Measurements from ENCODE around the gene ANO3. TPM values are rescaled to one million over a fixed set of nuclear protein-coding genes. Genes with fewer than 3 reads are reported as not detected.

The ANO3 gene
- total RNA-seq, 6 experiments from 2014 or later = 0.71 to 2.6 (median 1.4) TPM

DNA sequence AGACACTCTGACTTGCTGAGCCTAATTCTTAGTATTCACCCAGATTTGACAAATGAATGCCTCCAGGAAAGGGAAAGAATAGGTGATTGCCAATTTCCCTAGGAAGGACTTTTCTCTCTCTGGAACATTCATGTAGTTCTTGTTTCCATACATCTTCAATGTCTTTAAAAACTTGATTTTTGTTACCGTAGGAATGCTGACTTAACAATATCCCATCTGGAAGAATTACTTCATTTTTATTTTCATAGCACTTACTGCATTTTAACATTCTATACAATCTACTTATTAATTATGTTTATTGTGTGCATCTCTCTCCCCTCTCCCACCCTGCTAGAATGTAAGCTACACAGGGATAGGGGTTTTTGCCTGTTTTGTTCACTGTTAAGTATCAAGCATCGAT is 323.4 kb downstream of the ANO3 start:
- H3K9me3 ChIP-seq = no peaks in the 10 kb centered on the region
- no peak overlapping the region for H3K4me3 ChIP-seq
- TF ChIP-seq, protein P1, sequence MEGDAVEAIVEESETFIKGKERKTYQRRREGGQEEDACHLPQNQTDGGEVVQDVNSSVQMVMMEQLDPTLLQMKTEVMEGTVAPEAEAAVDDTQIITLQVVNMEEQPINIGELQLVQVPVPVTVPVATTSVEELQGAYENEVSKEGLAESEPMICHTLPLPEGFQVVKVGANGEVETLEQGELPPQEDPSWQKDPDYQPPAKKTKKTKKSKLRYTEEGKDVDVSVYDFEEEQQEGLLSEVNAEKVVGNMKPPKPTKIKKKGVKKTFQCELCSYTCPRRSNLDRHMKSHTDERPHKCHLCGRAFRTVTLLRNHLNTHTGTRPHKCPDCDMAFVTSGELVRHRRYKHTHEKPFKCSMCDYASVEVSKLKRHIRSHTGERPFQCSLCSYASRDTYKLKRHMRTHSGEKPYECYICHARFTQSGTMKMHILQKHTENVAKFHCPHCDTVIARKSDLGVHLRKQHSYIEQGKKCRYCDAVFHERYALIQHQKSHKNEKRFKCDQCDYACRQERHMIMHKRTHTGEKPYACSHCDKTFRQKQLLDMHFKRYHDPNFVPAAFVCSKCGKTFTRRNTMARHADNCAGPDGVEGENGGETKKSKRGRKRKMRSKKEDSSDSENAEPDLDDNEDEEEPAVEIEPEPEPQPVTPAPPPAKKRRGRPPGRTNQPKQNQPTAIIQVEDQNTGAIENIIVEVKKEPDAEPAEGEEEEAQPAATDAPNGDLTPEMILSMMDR (IDR thresholded peaks at IDR 0.05) = no peak
- TF ChIP-seq POLR2A (IDR thresholded peaks at IDR 0.05) = no peak
- DNase-seq = no peak
- no peaks in the 10 kb centered on the region for H3K4me1 ChIP-seq
- H3K27ac ChIP-seq = no peak overlapping the region
- H3K27me3 ChIP-seq = no peaks in the 10 kb centered on the region
- WGBS (ENCODE audit: insufficient coverage, low coverage, low lambda C conversion rate, missing lambda C conversion rate) = 64% methylated on average over 2 of the region's 2 CpGs
- no peaks in the 10 kb centered on the region for H3K36me3 ChIP-seq
- no peak for ATAC-seq
- intact Hi-C loops (cut with DNase I) = no loop called here

DNA sequence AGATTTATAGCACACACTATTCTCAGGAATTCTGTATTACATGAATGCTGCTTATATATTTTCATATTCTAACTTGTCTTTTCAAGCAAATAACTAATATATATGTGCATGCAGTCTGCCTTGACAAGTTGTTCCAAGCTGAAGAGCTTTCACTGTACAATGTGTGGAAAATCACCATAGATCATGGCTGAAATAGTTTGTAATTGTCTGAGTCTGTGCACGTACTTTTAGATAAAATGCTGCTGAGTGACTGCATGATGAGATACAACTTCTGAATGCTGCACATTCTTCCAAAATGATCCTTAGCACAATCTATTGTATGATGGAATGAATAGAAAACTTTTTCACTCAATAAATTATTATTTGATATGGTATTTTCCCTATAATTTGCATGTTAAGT is 331.0 kb downstream of the ANO3 start:
- no peak overlapping the region for H3K4me3 ChIP-seq
- DNase-seq = no peak
- no peaks in the 10 kb centered on the region for H3K36me3 ChIP-seq
- H3K4me1 ChIP-seq = no peaks in the 10 kb centered on the region
- TF ChIP-seq, protein P1 (IDR thresholded peaks at IDR 0.05) = no peak
- TF ChIP-seq POLR2A (IDR thresholded peaks at IDR 0.05) = no peak
- WGBS (ENCODE audit: insufficient coverage, low coverage, low lambda C conversion rate, missing lambda C conversion rate) = 75% methylated on average over 1 of the region's 1 CpG
- no peak overlapping the region for H3K27ac ChIP-seq
- H3K27me3 ChIP-seq = no peaks in the 10 kb centered on the region
- intact Hi-C loops (cut with DNase I) = no loop called here
- ATAC-seq = no peak
- H3K9me3 ChIP-seq = no peaks in the 10 kb centered on the region

DNA sequence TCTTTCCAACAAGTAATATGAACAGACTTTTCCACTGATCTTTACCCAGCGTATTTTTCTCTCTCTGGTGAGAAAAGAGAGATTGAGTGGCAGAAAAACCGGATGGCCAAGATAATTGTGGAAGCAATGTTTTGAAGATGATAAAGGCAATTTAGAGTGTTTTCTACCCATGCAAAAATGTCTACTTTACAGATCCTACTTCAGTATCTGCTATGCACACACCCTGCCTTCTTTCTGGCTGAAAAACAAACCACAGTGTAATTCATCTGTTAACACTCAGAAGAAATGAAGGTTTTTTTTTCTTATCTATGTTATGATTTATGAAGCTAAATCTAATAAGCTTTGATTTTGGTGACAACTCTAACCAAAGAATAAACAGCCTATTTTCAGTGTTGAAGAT is 333.1 kb downstream of the ANO3 start:
- TF ChIP-seq, protein P1 (IDR thresholded peaks at IDR 0.05) = no peak
- no peak for TF ChIP-seq POLR2A (IDR thresholded peaks at IDR 0.05)
- H3K4me3 ChIP-seq = no peak overlapping the region
- no peak overlapping the region for H3K27ac ChIP-seq
- no peaks in the 10 kb centered on the region for H3K27me3 ChIP-seq
- H3K9me3 ChIP-seq = no peaks in the 10 kb centered on the region
- DNase-seq (no peak), ATAC-seq (no peak)
- WGBS (ENCODE audit: insufficient coverage, low coverage, low lambda C conversion rate, missing lambda C conversion rate) = 54% methylated on average over 2 of the region's 2 CpGs
- intact Hi-C loops (cut with DNase I) = no loop called here
- H3K36me3 ChIP-seq = no peaks in the 10 kb centered on the region
- no peaks in the 10 kb centered on the region for H3K4me1 ChIP-seq

DNA sequence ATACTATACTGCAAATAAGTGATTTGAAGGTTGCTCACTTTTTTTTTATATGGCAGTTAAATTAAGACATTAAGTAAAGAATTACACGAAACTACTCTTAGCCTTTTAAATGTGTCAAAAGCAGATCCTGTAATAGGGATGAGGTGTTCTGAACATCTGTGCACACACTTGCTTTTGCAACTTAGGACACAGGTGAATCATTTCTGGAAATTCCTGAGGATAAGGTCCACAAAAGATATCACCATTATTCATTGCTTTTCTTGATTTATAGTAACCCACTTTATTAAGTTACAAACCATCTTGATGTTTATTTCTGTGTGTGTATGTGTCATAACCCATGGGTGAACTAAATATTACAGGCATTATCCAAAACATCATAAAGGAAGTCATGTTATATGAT is 334.0 kb downstream of the ANO3 start:
- no peaks in the 10 kb centered on the region for H3K27me3 ChIP-seq
- H3K4me3 ChIP-seq = no peak overlapping the region
- intact Hi-C loops (cut with DNase I) = no loop called here
- no peak for DNase-seq
- no peaks in the 10 kb centered on the region for H3K36me3 ChIP-seq
- H3K9me3 ChIP-seq = no peaks in the 10 kb centered on the region
- WGBS (ENCODE audit: insufficient coverage, low coverage, low lambda C conversion rate, missing lambda C conversion rate) = 40% methylated on average over 1 of the region's 1 CpG
- ATAC-seq = no peak
- no peak overlapping the region for H3K27ac ChIP-seq
- no peaks in the 10 kb centered on the region for H3K4me1 ChIP-seq
- TF ChIP-seq, protein P1 (IDR thresholded peaks at IDR 0.05) = no peak
- no peak for TF ChIP-seq POLR2A (IDR thresholded peaks at IDR 0.05)

Measured in right lobe of liver (tissue), 6 donors.